KMS-11 (cell line): ENCODE data around the gene ZNF142.

Experiments used
- H2AFZ ChIP-seq: fragments of 200-600 bp; sonication (generic); 2 replicates; pipeline ENCODE4 v1.6.1; 2016; ENCODE audit warnings: antibody characterized with exemption, mixed run types, low read depth
- H3K27ac ChIP-seq: fragments of 200-600 bp; sonication (generic); 2 replicates; pipeline ENCODE4 v1.6.1; 2016; ENCODE audit warnings: mild to moderate bottlenecking, mixed run types
- H3K27me3 ChIP-seq: fragments of 200-600 bp; sonication (generic); 2 replicates; pipeline ENCODE4 v1.6.1; 2017; ENCODE audit warnings: mild to moderate bottlenecking, low read depth, mixed run types, moderate library complexity; ENCODE audit not compliant: insufficient read depth
- H3K36me3 ChIP-seq: fragments of 200-600 bp; sonication (generic); 2 replicates; pipeline ENCODE4 v1.6.1; 2017; ENCODE audit warnings: mild to moderate bottlenecking, mixed run types; ENCODE audit not compliant: insufficient read depth
- H3K4me1 ChIP-seq: fragments of 200-600 bp; sonication (generic); 2 replicates; pipeline ENCODE4 v1.6.1; 2016; ENCODE audit warnings: mild to moderate bottlenecking, low read depth, mixed run types; ENCODE audit not compliant: poor library complexity, severe bottlenecking
- H3K4me2 ChIP-seq: fragments of 200-600 bp; sonication (generic); 2 replicates; pipeline ENCODE4 v1.7.0; 2016; ENCODE audit warnings: mild to moderate bottlenecking, mixed run types
- H3K4me3 ChIP-seq: fragments of 200-600 bp; sonication (generic); IDR thresholded peaks from 2 replicates; pipeline ENCODE4 v1.6.1; 2017; ENCODE audit warnings: low read depth, low read length, mixed read lengths; ENCODE audit not compliant: insufficient read depth
- H3K79me2 ChIP-seq: fragments of 200-600 bp; sonication (generic); 2 replicates; pipeline ENCODE4 v1.6.1; 2016; ENCODE audit warnings: low read depth, mixed run types; ENCODE audit not compliant: insufficient read depth
- H3K9ac ChIP-seq: fragments of 200-600 bp; sonication (generic); 2 replicates; pipeline ENCODE4 v1.6.1; 2016; ENCODE audit warnings: mild to moderate bottlenecking, mixed run types
- H4K20me1 ChIP-seq: fragments of 200-600 bp; sonication (generic); 2 replicates; pipeline ENCODE4 v1.6.1; 2016; ENCODE audit warnings: mild to moderate bottlenecking, mixed run types; ENCODE audit not compliant: insufficient read depth
- TF ChIP-seq, protein P1 (sequence below): fragments of 200-600 bp; sonication (generic); conservative IDR thresholded peaks from 2 replicates; pipeline ENCODE4 v1.6.1; 2017; ENCODE audit warnings: low read depth, mild to moderate bottlenecking, antibody characterized with exemption, low read length, moderate library complexity, mixed read lengths

The ZNF142 gene

DNA sequence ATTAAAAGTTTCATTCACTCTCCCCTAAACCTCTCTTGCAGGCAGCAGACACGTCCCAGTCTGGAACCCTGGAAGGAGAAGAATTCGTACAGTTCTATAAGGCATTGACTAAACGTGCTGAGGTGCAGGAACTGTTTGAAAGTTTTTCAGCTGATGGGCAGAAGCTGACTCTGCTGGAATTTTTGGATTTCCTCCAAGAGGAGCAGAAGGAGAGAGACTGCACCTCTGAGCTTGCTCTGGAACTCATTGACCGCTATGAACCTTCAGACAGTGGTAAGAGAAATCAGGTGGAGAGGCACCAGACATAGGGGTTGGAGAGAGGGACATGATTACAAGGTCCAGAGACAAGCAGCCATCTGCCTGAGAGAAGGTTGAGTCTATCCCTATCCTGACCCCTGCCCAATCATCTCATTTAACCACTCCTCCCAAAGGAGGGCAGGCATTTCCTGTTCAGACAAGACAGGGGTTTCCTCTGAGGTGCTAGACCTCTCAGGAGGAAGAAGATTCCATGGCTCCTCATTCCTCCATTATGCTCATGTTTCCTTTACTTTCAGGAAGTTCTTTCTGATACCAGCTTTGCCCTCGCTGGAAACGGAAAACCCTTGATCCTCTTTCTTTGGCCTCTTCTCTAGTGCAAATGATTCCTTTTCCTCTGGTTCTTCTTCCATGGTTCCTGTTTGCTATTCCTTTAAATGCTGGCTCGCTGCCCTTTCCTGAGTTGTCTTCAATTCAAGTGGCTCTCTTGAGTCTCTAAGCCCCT is 36.6 kb downstream of the ZNF142 start:
- Histone ChIP-seq H3K4me2 (no peak overlapping the region), H3K36me3 (no peaks in the 10 kb centered on the region), H4K20me1 (no peaks in the 10 kb centered on the region), H3K4me3 (no peak overlapping the region), H3K4me1 (no peaks in the 10 kb centered on the region), H3K9ac (no peak overlapping the region), H2AFZ (no peak overlapping the region), H3K27ac (no peak overlapping the region), H3K27me3 (no peaks in the 10 kb centered on the region), H3K79me2 (no peaks in the 10 kb centered on the region)
- TF ChIP-seq, protein P1, sequence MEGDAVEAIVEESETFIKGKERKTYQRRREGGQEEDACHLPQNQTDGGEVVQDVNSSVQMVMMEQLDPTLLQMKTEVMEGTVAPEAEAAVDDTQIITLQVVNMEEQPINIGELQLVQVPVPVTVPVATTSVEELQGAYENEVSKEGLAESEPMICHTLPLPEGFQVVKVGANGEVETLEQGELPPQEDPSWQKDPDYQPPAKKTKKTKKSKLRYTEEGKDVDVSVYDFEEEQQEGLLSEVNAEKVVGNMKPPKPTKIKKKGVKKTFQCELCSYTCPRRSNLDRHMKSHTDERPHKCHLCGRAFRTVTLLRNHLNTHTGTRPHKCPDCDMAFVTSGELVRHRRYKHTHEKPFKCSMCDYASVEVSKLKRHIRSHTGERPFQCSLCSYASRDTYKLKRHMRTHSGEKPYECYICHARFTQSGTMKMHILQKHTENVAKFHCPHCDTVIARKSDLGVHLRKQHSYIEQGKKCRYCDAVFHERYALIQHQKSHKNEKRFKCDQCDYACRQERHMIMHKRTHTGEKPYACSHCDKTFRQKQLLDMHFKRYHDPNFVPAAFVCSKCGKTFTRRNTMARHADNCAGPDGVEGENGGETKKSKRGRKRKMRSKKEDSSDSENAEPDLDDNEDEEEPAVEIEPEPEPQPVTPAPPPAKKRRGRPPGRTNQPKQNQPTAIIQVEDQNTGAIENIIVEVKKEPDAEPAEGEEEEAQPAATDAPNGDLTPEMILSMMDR: no peak

DNA sequence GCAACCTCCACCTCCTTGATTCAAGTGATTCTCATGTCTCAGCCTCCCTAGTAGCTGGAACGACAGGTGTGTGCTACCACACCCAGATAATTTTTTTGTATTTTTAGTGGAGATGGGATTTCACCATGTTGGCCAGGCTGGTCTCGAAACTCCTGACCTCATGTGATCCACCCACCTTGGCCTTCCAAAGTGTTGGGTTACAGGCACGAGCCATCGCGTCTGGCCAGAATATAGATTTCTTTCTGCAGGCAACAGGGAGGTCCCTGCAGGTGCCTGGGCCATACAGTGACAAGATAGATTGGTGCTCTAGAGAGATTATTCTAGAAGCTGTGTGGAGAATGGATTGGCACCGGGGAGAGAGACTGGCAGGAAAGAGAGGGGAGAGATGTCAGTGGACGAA is 38.4 kb downstream of the ZNF142 start:
- H3K27me3 ChIP-seq: no peaks in the 10 kb centered on the region
- H3K27ac ChIP-seq: no peak overlapping the region
- H3K4me2 ChIP-seq: no peak overlapping the region
- no peak overlapping the region for H3K4me3 ChIP-seq
- no peak overlapping the region for H3K9ac ChIP-seq
- no peak overlapping the region for H2AFZ ChIP-seq
- TF ChIP-seq, protein P1: no peak
- H4K20me1 ChIP-seq: no peaks in the 10 kb centered on the region
- no peaks in the 10 kb centered on the region for H3K4me1 ChIP-seq
- H3K79me2 ChIP-seq: no peaks in the 10 kb centered on the region
- no peaks in the 10 kb centered on the region for H3K36me3 ChIP-seq

DNA sequence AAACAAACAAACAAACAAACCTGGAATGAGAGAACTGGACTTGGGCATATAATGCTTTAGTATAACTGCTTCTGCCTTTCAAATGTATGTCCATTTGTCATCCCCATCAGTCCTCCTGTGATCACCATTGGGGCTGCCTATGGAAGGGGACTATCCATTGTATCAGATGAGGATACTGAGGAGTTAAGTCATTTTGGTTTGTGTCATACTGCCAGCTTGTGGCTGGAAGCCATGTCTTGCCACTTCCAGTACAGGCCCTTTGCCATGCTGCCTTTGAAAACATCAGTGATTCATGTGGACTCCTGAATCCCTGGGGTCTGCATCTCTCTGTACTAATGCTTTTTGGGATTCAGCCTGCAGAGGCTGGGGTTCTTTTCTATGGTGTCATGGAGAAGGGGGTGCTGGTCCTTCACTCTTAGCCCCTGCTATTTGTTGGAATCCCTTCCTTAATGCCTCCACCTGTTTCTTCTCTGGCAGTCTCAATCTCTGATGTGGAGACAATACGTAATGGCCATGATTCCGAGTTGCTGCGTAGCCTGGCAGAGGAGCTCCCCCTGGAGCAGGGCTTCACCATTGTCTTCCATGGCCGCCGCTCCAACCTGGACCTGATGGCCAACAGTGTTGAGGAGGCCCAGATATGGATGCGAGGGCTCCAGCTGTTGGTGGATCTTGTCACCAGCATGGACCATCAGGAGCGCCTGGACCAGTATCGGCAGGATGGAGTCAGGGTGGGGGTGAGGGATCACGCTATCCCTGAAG is 41.1 kb downstream of the ZNF142 start:
- Histone ChIP-seq H4K20me1 (no peaks in the 10 kb centered on the region), H2AFZ (no peak overlapping the region), H3K4me2 (no peak overlapping the region), H3K79me2 (no peaks in the 10 kb centered on the region), H3K27ac (no peak overlapping the region), H3K4me1 (no peaks in the 10 kb centered on the region), H3K27me3 (no peaks in the 10 kb centered on the region), H3K9ac (no peak overlapping the region), H3K36me3 (no peaks in the 10 kb centered on the region), H3K4me3 (no peak overlapping the region)
- TF ChIP-seq, protein P1: no peak

DNA sequence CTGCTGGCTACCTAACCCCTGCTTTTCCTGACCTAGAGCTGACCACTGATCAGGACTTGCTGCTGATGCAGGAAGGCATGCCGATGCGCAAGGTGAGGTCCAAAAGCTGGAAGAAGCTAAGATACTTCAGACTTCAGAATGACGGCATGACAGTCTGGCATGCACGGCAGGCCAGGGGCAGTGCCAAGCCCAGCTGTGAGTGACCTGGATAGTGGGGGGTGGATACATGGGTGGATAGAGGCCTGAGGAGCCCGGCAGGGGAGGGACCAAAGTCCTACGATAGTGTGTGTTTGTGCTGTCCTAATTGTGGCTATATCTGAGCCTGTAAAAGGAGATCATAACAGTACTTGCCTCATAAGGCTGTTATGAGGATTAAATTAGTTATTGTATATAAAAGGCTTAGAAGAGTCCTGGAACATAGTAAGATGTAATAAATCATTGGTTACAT is 43.5 kb downstream of the ZNF142 start:
- no peaks in the 10 kb centered on the region for H3K36me3 ChIP-seq
- no peak overlapping the region for H2AFZ ChIP-seq
- no peak overlapping the region for H3K4me3 ChIP-seq
- H3K9ac ChIP-seq: no peak overlapping the region
- no peak overlapping the region for H3K4me2 ChIP-seq
- H3K27me3 ChIP-seq: no peaks in the 10 kb centered on the region
- TF ChIP-seq, protein P1: no peak
- no peaks in the 10 kb centered on the region for H3K4me1 ChIP-seq
- H3K79me2 ChIP-seq: no peaks in the 10 kb centered on the region
- no peak overlapping the region for H3K27ac ChIP-seq
- H4K20me1 ChIP-seq: no peaks in the 10 kb centered on the region
